H1 (cell line): ENCODE measurements around the gene SKP2. TPM values are rescaled to one million over a fixed set of nuclear protein-coding genes. Genes with fewer than 3 reads are reported as not detected.

Experiments used
- BCL11A ChIP-seq, 2 experiments: IDR thresholded peaks; one replicate each; pipeline ENCODE4 v1.6.1; 2011; ENCODE audit warnings: low read depth in 2 of 2, low read length in 2 of 2, mild to moderate bottlenecking in 2 of 2
- EGR1 ChIP-seq: IDR thresholded peaks from 2 replicates; pipeline ENCODE4 v1.6.1; 2011; ENCODE audit warnings: low read depth, low read length, borderline replicate concordance
- FOSL1 ChIP-seq: IDR thresholded peaks from 2 replicates; pipeline ENCODE4 v1.6.1; 2011; ENCODE audit warnings: mild to moderate bottlenecking, low read depth, low read length, moderate library complexity; ENCODE audit not compliant: insufficient read depth
- JUND ChIP-seq: IDR thresholded peaks from 2 replicates; pipeline ENCODE4 v1.6.1; 2011; ENCODE audit warnings: mild to moderate bottlenecking, improper control_type of control experiment, low read length
- PHF8 ChIP-seq: fragments of 200-600 bp; sonication (generic); conservative IDR thresholded peaks from 2 replicates; pipeline ENCODE4 v1.7.1; 2012; ENCODE audit warnings: low read depth, mild to moderate bottlenecking, inconsistent platforms, low read length, moderate library complexity
- POU5F1 ChIP-seq: IDR thresholded peaks from 2 replicates; pipeline ENCODE4 v1.6.1; 2011; ENCODE audit warnings: low read depth, mild to moderate bottlenecking, low read length, moderate library complexity
- SP1 ChIP-seq: IDR thresholded peaks from 2 replicates; pipeline ENCODE4 v1.6.1; 2011; ENCODE audit warnings: low read depth, low read length
- SRF ChIP-seq: IDR thresholded peaks from 2 replicates; pipeline ENCODE4 v1.6.1; 2011; ENCODE audit warnings: mild to moderate bottlenecking, low read depth, low read length, moderate library complexity
- TEAD4 ChIP-seq: IDR thresholded peaks from 2 replicates; pipeline ENCODE4 v1.6.1; 2012; ENCODE audit warnings: low read depth, low read length, inconsistent platforms, mixed read lengths
- USF2 ChIP-seq: IDR thresholded peaks from 2 replicates; pipeline ENCODE4 v1.6.1; 2011; ENCODE audit warnings: low read length, improper control_type of control experiment
- polyA plus RNA-seq, 7 experiments: library from polyadenylated mRNA; depleted of rRNA in 3 of 7; stranded (reverse) in 5 of 7; unstranded in 2 of 7; fragments of >200 nt in 5 of 7; fragments of 200-250 nt in 2 of 7; gene quantifications; 1 replicate in 5 of 7; 2 replicates in 1 of 7; 4 replicates in 1 of 7; pipeline versions ENCODE4 v1.2.1 to v1.2.3, GENCODE V29; 2011 to 2013; ENCODE audit warnings: missing spikeins in 2 of 7, mixed read lengths in 2 of 7
- total RNA-seq: library from RNA; stranded (reverse); fragmentation: NEBNext Ultra II Directional; extraction: Animal tissue kit (Norgen Biotek cat#: 25700); gene quantifications from 2 replicates; pipeline ENCODE4 v1.2.1, GENCODE V29; 2021

SKP2 gene
- total and polyA plus RNA-seq, 2 of the 8 experiments (the other 6 are each of a cell fraction or from before 2014, with no cell fraction given) = 49.9 to 104 TPM

DNA sequence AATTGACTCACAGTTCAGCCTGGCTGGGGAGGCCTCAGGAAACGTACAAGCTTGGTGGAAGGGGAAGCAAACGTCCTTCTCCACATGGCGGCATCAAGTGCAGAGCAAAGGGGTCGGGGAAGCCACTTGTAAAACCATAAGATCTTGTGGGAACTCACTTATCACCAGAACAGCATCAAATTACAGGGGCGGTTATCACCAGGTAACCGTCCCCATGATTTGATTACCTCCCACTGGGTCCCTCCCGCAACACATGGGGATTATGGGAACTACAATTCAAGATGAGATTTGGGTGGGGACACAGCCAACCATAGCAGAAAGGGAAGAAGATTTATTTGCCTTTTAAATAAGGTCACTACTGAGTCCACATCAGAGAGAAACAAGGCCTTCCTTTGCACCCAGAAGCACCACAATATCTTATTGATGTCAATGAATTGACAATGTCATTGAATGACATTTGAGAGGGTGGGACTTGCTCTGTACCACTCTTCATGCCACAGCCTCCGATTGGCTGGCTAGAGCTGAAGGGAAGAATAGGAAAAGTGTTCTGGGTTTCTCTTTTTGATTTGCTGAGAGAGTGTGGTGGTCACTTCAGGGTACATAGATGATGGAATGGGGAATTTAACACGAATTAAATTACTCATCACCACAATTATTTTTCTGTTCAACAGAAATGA lies 11.0 kb downstream of the SKP2 start (continued):
- TF ChIP-seq JUND (no peak), TEAD4 (no peak), USF2 (no peak), FOSL1 (no peak), PHF8 (no peak), BCL11A (IDR thresholded peaks at IDR 0.05; ENCODE audit: low read depth in 2 of 2, low read length in 2 of 2) (no peak), POU5F1 (no peak), SP1 (no peak), SRF (no peak), EGR1 (no peak)
